HG03469 (cell line): ENCODE results near the gene MAGI2.
"Not testable (repeated sequence)": the region's sequence is repeated elsewhere in the genome, so short reads cannot be mapped to it uniquely, and the experiment has no call there.

ENCODE experiments used
- ATAC-seq: cut with Tn5 transposase; IDR thresholded peaks from one replicate; pipeline ENCODE4 v1.9.1; 2021; ENCODE audit warnings: mild to moderate bottlenecking, moderate library complexity, moderate number of reproducible peaks; ENCODE audit not compliant: unreplicated experiment

The MAGI2 gene

DNA sequence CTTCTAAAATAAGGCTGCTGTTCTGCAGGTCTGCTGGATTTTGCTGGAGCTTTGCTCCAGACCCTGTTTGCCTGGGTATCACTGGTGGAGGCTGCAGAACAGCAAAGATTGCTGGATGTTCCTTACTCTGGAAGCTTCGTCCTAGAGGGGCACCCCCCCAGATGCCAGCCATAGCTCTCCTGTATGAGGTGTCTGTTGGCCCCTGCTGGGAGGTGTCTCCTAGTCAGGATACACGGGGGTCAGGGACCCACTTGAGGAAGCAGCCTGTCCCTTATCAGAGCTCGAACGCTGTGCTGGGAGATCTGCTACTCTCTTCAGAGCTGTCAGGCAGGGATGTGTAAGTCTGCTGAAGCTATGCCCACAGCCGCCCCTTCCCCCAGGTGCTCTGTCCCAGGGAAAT lies 382.3 kb downstream of the MAGI2 start:
- not testable (repeated sequence) for ATAC-seq

- no peak for ATAC-seq
Observed at GRCh38 chr7:79064187-79064823, 389.2 kb downstream of the MAGI2 start.

GRCh38 chr7:79063019-79063698 lies 390.3 kb downstream of the MAGI2 start:
- ATAC-seq = no peak

DNA sequence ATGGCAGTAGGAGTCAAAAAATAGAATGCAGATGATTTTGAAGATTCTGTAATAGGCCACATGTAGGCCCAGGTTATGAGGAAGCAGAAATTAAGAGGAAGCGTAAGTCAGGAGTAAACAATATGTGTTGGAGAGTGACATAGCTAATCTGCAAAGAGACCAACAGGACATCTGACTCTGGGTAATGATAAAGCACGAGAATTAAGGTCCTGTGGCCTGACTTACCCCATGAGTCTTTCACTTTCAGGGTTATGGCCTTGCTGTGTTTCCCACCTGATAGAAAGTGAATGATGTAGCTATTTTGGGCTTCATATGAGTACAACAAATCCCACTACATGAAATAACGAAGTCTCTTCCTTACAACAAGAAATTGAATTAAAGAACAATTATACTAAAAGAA lies 393.0 kb downstream of the MAGI2 start:
- ATAC-seq = no peak

DNA sequence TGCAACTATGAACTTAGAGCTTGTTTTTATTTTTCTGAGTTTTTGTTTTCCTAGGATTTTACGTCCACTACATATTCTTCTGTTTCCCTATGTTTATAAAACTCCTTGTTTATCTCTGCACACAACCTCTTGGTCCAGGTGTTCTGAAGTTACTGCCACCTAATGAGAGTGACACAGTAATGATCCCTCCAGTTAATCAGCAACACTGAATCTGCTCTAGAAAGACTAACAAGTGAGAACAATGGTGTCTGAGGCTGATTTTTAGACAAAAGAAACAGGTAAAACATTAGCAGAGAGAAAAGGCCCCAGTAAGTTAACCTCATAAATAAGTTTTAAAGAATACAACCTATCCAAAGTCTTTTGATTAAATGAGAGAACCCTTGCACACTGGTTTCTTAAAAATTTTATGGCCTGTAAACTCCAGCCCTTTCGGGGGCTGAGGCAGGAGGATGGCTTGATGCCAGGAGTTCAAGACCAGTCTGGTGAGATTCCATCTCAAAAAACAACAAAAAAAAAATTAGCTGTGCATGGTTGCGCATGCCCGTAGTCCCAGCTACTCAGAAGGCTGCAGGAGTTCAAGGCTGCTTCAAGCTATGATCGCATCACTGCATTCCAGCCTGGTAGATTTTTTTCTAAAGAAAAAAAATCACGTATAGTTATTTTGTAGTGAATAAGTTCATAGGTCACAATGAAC lies 397.6 kb downstream of the MAGI2 start:
- no peak for ATAC-seq

DNA sequence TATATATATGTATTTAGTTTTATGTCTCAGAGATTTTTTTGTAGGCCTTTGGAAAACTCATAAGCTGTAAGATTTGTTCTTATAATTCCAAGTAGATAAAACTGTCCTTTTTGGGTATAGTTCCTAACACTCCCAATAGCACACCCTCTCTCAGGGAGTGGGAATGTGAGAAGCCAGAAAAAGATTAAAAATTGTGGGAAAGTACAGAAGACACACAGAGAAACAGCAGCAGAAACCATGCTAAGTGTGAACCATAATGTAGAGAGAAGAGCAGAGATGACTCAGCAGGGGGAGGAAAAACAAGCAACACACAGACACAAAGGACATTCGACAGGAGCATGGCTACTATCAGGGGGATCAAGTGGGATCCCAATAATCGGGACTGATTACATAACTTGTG lies 401.6 kb downstream of the MAGI2 start:
- no peak for ATAC-seq

GRCh38 chr7:79050603-79051002 lies 402.9 kb downstream of the MAGI2 start:
- ATAC-seq = no peak

GRCh38 chr7:79046061-79046460 lies 407.4 kb downstream of the MAGI2 start:
- ATAC-seq = no peak

GRCh38 chr7:79037001-79037400 lies 416.5 kb downstream of the MAGI2 start:
- ATAC-seq = no peak

DNA sequence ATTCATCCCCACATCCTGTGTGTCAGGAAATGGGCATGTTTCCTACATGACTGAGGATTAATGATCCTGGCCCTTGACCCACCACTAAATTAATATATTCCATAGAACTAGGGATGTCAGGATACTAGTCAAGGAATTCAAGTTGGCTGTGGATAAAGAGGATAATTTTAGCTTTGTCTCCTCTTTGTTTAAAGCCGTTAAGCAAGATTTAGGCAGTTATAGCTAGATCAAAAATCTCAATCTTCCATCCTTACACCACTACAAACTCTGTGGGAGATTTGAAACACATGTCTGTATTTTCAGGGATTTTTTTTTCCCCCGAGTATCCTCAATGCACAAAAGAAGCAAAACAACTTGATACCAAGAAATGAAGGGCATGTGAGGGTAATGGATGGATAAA lies 417.1 kb downstream of the MAGI2 start:
- no peak for ATAC-seq

GRCh38 chr7:79035858-79036257 lies 417.6 kb downstream of the MAGI2 start:
- no peak for ATAC-seq

DNA sequence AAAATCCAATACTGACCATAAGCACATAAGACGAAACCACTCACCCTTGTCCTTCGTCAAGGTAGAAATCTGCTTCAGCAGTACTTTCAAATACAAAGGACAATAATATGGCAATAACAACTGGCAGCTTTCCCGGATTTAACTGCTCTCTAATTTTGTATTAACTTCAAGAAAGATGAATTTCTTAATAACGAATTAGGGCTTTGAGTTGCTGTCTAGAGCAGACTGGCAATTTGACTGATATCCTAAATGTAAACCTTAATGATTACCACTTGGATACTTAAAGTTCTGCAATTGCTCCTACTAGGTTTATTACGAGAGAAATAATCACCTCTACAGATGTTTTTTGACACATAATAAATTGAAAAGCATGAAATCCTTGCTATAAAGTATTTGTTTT lies 418.7 kb downstream of the MAGI2 start:
- no peak for ATAC-seq

GRCh38 chr7:79019711-79020110 lies 433.8 kb downstream of the MAGI2 start:
- ATAC-seq = not testable (repeated sequence)

DNA sequence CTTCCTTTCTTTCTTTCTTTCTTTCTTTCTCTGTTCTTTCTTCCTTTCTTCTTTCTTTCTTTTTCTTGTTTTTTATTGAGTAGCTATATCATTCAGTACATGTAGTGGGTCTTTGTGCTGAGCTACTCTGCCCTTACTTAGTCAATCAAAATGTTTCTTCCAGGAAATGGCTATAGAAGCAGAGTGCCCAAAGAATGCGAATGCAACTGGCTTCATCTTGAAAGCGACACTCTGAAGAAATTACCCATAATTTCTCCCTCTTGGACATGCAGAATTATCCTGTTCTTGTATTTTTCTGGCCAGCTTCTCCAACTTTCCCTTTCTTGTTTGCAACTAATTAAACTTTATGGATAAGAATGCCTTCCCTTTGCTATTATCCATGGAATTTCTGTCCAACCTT lies 441.5 kb downstream of the MAGI2 start:
- ATAC-seq = no peak

DNA sequence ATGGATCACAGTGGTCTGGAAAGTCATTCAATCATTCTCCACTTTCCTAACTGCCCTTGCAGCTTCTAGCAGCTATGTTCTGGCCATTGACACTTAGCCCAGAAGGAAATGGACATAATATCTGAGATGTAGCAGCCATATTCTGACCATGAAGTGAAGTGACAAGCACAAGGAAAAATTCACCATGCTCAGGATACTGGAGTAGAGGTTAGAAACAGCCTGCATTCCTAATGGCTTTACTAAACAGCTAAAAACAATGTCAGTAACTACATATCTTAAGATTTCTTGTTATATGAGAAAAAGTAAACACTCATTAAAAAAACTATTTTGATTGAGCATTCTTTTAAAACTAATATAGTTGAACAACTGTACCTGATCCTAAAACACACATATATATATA lies 443.8 kb downstream of the MAGI2 start:
- ATAC-seq = no peak

DNA sequence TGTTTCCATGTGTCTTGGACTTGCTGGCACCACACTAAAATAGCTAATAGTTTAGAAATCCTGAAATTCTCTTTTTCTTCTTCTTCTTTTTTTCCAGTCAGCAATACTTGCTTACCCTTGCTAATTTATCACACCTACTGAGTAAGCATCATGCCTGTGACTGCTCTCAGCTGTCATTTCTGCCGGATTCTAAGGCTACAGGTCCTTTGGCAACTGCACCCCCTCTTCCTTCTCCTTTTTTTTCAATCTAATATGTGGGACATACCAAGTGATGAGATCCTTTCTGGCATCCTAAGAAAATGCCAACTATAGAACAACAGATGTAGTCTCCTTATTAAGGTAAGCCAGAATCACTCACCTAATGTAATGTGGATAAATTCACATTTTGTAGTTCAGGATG lies 444.7 kb downstream of the MAGI2 start:
- no peak for ATAC-seq

- no peak for ATAC-seq
Observed at GRCh38 chr7:78996013-78996412, 457.5 kb downstream of the MAGI2 start.

DNA sequence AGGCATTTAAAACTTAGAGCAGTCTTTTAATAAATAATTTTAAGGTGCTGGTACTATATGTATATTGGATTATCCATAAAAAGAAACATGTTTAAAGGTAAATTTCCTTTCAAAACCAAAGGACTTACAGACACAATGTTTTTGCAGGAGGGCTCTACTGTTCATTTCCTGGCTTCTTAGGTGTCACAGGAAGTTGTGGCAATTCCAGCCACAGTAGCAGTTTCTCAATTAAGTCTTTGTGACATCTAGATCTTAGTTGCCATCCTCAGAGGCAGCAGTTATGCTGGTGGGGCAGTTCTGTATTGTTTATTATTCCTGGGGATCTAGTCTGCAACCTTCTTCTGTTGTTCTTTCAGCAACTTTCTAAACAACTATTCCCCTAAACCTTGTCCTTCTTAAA lies 460.1 kb downstream of the MAGI2 start:
- no peak for ATAC-seq

DNA sequence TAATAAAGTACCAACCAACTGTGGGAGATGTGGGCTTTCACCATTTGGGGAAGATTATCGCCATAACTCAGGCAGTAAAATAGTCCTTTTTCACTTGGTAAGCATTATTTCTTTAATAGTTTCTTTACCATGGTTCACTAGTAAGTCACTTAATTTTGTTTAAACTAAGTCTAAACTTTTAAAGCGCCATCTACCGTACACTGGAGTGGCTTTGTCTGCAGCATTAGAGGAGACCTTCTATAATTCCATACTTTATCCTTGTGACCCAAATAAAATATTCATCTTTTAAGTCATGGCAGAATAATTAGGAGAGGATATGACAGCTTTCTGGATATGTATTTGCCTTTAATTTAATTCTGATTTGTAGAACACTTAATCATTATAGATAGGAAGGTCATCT lies 468.0 kb downstream of the MAGI2 start:
- ATAC-seq = no peak

DNA sequence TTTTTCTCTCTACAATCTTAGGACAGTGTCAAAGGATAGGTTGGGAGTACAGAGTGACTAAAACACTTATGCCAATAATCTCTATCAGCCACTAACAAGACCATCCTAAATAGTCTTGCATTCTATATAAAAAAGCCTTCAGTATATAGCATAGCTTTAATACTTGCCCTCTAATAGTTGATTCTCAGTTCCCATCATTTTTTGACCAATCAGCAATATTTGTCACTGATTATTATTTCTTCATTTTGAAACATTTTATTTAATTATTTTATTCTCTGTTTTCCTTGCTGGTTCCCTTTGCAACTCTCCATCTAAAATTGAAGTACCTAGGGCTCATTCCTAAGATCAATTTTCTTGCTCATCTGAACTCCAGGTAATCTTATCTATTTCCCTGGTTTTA lies 470.0 kb downstream of the MAGI2 start:
- ATAC-seq = no peak

- ATAC-seq = no peak
Observed at GRCh38 chr7:78970440-78970916, 483.0 kb downstream of the MAGI2 start.

DNA sequence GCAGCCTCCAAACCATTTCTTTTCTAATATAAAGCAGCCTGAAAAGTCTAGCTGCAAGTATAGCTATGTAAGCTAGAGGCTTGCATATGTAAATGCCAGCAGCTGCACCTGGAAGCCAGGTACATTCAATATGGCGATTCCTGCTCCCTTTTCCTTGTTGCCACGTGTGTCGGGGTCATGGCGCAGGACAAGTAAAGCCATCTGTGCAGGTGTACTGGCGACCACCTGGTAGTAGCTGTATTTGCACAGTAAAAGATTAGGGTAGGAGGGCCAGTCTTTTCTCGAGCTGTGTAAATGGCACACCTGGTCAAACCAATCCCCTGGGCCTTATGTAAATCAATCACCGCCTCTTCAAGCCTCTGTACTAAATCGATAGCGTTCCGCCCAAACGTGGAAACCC lies 484.5 kb downstream of the MAGI2 start:
- ATAC-seq = no peak
